HG03521 (cell line): ENCODE results near the gene ANGPTL7.
A peak's percentile ranks its signal among the peaks of the same experiment; 100 is the strongest.

Experiments
- ATAC-seq: cut with Tn5 transposase; IDR thresholded peaks from one replicate; pipeline ENCODE4 v1.9.1; 2021; ENCODE audit warnings: mild to moderate bottlenecking, moderate library complexity; ENCODE audit not compliant: unreplicated experiment

ANGPTL7 gene

DNA sequence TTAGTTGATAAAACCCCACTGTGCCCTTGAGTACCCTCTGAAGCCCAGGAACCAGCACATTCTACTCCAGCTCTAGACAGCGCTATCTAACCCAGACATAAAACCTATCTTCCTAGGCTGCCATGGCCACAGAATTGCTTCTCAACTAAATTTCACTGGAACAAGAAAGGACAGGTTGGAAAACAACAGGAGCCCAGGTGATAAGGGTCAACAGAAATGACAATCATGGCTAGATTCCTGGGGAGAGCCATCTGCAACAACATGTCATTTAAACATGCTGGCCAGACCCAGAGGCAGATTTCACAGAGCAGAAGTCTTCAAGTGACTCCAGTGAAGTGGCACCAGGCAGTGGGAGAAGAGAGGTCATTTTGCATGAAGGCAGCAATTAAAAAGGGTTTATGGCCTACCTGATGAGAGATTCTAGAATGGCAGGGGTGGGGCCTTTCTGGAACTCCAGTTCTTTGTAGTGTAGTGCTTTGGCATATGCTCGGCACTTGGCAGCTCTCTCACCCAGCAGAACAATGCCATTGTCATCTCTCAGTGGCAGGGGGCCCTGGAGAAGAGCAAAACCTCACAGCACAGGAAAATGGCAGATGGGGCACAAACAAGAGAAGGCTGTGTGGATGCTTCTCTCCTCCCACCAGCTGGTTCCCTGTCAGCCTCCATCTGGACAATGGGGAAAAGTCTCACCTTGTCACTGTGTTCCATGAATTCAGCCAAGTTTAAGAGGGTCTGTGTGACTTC is 9.9 kb downstream of the ANGPTL7 start:
- ATAC-seq, result no peak

DNA sequence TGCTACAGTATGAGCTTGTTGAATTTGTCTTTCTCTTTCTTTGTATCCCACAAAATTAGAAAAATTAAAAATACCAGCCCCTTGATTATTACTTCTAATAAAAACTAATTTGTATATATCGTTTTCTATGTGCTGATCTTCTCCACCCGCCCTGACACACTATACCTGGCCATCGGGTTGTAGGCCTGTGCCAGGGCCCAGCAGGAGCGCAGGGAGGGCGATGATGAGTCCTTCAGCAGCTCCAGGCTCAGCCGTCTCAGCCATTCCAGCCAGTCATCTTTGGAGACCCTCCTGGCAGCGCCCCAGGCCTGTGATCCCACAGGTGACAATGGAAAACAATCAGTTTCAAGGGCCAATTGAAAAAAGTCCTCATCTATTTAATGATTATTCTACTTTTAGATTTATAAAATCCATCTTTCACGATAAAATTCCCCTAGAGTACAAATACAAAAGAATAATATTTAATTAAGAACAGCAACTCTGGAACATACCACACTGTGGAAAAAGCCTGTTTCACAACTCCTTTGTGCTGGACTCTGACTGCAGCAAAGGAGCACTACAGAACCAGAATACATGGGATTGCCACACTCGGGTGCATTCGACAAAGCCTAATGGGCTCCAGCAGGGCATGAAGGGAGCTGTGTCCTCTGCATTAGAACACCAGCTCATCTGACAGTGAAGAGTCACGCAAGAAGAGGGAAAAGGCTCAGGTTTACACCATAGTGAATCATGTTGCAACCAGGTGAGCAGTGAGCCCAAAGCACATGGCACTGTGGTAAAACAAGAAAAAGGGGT is 15.4 kb downstream of the ANGPTL7 start:
- ATAC-seq, result no peak

DNA sequence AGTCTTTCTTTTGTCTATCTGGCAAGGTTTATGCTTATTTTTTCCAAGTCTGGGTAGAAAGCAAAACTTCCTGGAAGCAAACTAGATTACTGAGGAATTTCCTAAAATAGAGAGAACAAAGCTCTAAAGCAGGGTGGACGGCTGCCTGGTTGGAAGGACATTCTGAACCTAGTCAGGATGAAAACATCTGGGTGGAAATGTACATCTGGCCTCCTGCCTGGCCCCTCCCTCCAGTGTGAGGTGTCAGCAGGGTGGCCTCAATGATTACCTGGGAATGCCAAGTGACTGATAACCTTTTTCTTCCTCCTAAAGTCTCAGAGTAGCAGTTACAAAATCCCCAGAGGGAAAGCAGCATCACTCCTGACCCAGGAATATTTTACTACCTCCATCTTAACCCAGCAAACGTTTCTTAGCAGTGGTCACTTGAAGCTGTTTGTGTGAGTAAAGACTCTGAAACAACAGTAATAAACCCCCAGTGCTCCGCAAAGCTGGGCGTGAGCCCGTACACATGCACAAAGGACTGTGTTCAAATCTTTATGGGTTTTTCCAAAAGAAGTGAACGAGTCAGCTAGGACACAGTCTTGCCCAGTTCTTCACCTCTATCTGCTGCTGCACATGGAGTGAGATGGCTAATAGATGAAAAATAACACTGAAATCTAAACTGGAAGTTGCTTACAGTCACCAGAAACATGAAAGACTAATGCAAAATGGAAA is 18.9 kb downstream of the ANGPTL7 start:
- no peak for ATAC-seq

DNA sequence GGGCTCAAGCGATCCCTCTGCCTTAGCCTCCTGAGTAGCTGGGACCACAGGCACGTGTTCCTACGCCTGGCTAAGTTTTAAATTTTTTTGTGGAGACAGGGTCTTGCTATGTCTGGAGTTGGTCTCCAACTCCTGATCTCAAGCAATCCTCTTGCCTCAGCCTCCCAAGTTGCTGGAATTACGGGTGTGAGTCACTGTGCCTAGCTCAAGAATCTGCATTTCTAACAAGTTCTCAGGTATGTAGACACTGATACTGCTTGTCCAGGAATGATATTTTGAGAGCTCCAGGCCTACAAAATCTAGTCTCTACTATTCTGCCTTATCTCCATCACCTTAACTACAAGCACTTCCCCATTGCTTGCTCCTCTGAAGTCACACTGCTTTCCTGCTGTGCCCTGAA is 22.3 kb downstream of the ANGPTL7 start:
- ATAC-seq, result no peak

DNA sequence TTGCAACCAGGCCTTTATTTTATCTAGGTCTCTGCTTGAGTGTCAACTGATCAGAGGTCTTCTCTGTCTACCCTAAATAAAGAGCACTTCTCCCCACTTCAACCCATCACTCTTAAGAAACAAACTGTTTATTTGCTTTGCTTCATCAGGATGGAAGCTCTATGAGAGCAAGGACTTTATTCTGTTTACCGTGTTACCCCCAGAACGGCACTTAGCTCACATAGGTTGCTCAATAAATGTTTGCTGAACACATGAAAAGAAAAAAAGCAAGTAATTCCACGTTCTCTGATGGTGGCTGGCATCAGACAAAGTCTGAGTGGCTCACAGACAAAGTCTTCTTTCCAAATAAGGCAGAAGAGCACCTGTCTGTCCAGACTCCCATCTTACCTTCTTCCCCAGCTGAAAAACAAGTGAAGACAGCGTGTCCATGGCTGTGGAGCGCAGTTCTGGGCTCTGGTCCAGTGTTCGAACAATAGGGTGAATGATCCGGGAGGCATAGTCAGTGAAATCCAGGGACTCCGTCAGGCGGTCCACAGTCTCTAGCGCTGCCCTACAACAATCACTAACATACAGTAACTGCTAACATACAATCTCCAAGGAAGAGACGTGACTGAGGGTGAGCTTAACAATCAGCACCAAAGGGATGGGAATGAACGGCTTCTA is 22.9 kb downstream of the ANGPTL7 start:
- ATAC-seq, result no peak

DNA sequence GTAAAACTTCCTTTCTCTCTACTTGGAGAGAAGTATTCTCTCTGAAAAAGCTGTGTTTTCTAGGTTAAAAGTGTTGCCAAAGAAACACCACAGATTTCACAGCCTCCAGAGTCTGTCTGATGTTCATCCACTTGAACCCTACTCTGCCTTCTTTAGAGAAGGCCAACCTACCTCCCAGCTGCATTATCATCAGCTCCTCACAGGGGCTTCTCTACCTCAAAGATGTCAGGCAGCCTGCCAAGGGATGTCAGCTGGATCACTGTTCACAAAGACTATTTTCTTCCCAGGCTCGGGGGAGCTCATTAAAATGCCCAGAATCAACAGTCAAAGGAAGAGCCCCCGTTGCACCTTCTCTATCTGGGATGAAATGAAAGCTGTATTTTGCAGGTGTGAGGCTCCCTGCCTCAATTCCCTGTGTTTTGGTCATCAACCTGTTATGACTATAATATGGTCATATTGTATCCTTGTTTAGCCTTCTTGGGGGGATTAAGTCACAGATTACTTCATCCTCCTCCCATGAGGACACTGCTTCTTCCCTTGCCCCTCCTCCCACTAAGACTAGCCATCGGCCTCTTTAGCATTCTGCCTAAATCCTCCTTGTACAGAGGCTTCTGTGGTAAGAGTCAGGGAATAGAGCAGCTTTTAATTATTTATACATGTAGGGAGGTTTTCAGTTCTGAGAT is 25.7 kb downstream of the ANGPTL7 start:
- ATAC-seq, result no peak

DNA sequence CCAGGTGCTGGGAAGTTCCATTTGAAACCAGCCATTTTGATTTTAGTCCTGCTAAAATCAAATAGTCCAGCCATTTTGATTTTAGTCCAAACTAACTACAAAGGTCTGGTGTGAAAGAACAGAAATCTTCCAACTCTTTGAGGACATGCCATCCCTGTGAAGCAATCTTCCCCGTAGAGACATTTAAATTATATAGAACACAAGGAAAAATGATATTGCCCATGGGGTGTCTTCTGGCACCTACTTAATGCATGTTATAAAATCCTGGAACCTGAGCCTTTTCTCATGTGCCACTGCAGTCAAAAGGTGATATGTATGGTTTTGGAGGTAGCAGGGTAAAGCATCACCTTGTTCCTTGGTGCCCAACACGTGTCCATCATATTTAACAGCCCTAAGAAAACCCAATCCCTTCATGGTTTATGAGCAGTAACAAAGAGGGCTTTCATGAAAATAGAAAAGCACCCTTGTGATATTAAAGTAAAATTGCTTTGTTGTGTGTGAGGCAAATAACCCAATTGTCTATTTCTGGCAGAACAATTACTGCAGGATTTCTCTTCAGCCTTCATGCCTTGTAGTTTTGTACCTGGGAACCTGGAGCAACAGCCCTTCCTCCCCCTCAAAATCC is 26.3 kb downstream of the ANGPTL7 start:
- ATAC-seq, result no peak

DNA sequence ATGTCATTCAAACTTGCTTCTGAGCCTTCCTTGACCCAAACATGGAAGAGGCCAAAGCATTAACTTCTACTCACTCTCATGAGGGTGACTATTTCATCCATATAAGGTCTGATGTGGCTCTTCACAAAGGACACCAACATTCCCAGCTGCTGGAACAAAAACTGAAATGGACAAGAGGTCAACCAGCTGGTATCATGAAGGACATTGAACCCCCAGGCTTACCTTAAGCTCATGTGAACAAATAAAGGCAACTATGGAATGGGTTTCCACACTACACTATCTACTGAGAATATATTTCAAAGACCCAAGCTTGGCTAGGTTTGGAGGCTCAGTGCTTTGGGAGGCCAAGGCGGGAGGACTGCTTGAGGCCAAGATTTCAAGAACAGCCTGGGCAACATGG is 26.9 kb downstream of the ANGPTL7 start:
- ATAC-seq, result no peak

DNA sequence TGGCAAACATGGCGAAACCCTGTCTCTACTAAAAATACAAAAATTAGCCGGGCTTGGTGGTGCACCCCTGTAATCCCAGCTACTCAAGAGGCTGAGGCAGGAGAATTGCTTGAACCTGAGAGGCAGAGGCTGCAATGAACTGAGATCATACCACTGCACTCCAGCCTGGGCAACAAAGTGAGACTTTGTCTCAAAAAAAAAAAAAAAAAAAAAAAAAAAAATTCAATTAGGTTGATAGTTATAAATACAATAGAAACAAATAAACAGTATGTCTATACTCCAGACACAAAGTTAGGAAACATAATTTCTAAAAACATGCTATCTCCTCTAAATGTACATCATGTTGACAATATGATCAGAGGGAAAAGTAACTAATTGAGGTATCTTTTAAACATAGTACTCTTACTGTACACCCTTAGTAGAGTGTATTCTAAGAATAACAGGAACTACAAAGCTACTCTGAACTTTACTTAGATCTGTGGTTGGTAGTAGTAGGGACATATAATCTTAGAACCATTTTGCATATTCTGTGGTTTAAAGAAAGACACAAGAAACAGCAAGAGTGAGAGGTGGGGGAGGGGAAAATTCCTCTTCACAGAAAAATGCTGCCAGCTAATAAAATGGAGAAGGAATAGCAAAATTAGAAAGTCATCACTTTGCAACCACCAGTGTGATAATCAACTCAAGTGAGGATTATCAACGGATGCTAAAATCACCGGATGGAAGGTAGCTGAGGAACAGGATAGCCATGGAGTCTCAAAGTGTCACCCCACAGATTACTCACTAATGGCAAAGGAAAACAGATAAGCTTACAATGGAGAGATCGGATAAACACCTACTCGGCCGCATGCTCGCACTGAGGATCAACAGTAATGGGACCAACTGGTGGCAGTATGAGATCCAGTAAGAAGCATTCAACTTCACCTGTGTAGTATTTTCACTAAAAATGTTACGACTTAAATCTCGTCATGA is 38.2 kb downstream of the ANGPTL7 start:
- ATAC-seq, result peak; percentile 50

DNA sequence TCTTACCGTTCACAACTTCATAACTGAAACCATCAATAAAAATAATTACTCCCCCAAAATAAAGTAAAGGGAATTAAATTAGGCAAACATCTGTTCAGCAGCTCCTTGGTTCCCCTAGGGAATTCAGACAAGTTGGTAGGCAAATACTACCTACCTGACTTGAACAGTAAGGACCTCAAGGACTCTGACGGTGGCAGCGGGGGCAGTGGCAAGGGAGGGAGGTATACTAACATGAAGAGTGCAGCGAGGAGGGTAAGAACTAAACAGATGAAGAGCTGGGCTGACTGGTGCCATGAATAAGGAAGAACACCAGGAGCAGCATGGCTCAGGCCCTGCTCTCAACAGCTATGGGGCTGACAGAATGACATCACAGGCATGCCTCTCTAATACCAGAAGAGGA is 40.0 kb downstream of the ANGPTL7 start:
- ATAC-seq, result no peak

DNA sequence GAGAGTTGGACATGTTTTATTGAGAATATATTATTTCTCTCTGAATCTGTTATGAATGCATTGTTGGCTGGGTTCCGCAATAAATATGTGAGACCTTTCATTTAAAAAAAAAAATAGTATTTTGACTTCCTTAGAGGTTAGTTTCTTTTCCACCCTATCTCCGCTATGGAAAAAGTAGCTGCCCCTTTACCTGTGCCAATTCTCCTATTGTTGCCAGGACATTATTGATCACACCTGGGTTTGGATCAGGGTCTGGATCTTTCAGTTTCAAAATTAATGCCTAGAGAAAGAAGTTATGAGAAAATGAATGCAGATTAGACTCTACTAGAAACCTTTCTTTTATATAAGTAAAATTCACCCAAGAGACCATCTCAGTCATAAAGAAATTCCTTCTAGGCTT is 44.1 kb downstream of the ANGPTL7 start:
- ATAC-seq, result no peak

DNA sequence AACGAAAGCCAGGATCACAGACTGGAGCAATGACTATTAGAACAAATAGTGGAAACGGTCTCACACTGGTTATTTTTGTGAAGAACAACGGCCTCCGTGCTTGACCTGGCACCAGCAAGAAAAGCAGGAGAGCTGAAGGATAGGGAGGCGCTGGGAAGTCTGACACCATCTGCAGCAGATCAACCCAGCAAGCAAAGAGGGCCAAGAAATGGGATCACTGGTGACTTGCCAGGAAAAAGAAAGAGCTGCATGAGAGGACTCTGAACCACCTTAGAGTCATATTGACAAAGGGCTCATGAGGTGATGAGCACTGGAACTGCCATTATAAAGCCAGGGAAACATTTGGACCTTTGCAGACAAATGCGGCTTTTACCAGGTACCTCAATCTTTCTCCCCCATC is 48.2 kb downstream of the ANGPTL7 start:
- no peak for ATAC-seq

DNA sequence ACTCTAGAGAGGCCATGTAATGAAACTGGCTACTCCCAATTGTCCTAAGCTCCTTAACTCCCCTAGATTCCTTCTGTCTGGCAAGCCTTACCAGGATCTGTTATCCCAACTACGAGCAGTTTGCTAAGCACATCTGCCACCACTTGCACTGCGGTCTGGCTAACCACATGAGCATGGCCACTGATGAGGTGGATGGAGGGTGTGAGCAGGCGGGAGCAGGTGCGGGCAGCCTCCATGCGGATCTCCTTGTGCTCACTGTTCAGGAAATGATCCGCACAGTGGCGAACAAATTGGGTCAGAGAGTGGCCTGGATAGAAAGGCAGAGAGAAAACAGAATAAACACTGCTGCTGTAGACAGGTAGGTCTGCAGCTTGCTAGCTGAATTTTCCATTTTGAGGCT is 49.2 kb downstream of the ANGPTL7 start:
- no peak for ATAC-seq

DNA sequence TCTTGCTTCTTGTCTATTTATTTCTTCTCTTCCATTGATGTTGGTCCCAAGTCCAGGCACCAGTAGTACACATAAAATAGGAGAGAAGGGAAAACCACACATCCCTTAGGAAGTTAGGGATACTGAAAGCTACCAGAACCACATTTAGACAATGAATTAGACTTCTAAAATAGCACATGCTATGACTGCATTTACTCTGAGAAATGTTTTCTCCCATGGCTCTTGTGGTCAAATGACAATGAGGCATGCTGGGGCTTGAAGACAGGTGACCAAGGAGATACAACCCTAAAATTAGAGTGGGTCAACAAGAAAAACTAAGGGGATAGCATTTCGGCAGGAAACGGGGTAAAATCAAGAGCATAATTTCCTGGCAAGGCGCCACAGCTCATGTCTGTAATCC is 56.1 kb downstream of the ANGPTL7 start:
- ATAC-seq, result no peak
